Peyer's patch (tissue), 4 donors: ENCODE results near the gene SYNE2.

Source experiments
- CTCF ChIP-seq, 6 experiments: fragments of 450-650 bp in 4 of 6; fragments of 200-600 bp in 2 of 6; sonication (generic) in 1 of 6; IDR thresholded peaks; one replicate each; pipeline ENCODE4 v1.5.1; 2017 to 2019; ENCODE audit warnings: antibody characterized with exemption in 6 of 6, mild to moderate bottlenecking in 3 of 6, moderate library complexity in 1 of 6
- POLR2A ChIP-seq, 2 donors: fragments of 450-650 bp; IDR thresholded peaks; one replicate each; pipeline ENCODE4 v1.5.1; 2017; ENCODE audit warnings: antibody characterized with exemption in 2 of 2, mild to moderate bottlenecking in 2 of 2, moderate library complexity in 2 of 2

GRCh38 chr14:63895510-63895909 is 42.7 kb downstream of the SYNE2 start:
- TF ChIP-seq CTCF (IDR thresholded peaks at IDR 0.05) (no peak), POLR2A (IDR thresholded peaks at IDR 0.05) (no peak)
